Astrocyte of the hippocampus (primary cell): ENCODE measurements around the gene ADK.
"Not testable (repeated sequence)": the region's sequence is repeated elsewhere in the genome, so short reads cannot be mapped to it uniquely, and the experiment has no call there.

Experiments used
- DNase-seq: peaks from one replicate; pipeline ENCODE4 v3.0.0; 2011; ENCODE audit warnings: low read depth, low spot score

Gene ADK

GRCh38 chr10:74347522-74347921 is 196.5 kb downstream of the ADK start:
- no peak for DNase-seq

- DNase-seq: not testable (repeated sequence)
These were observed 202.0 kb downstream of the ADK start for GRCh38 chr10:74353021-74353420.

GRCh38 chr10:74361678-74362077 is 210.7 kb downstream of the ADK start:
- no peak for DNase-seq

GRCh38 chr10:74363727-74364126 is 212.7 kb downstream of the ADK start:
- no peak for DNase-seq

GRCh38 chr10:74365109-74365508 is 214.1 kb downstream of the ADK start:
- no peak for DNase-seq

- peak; percentile 89 for DNase-seq
These were observed 220.7 kb downstream of the ADK start for GRCh38 chr10:74371696-74372095.

- no peak for DNase-seq
These were observed 222.0 kb downstream of the ADK start for GRCh38 chr10:74373059-74373458.

- peak; percentile 66 for DNase-seq
These were observed 226.5 kb downstream of the ADK start for GRCh38 chr10:74377476-74377875.

GRCh38 chr10:74379474-74379873 is 228.5 kb downstream of the ADK start:
- DNase-seq: no peak

GRCh38 chr10:74380795-74381194 is 229.8 kb downstream of the ADK start:
- DNase-seq: no peak

GRCh38 chr10:74381291-74381853 is 230.4 kb downstream of the ADK start:
- no peak for DNase-seq

- DNase-seq: no peak
These were observed 231.6 kb downstream of the ADK start for GRCh38 chr10:74382663-74383062.

GRCh38 chr10:74383642-74384041 is 232.6 kb downstream of the ADK start:
- no peak for DNase-seq

GRCh38 chr10:74384615-74385183 is 233.7 kb downstream of the ADK start:
- no peak for DNase-seq

GRCh38 chr10:74388801-74389200 is 237.8 kb downstream of the ADK start:
- no peak for DNase-seq

- DNase-seq: no peak
These were observed 240.8 kb downstream of the ADK start for GRCh38 chr10:74391786-74392185.

- no peak for DNase-seq
These were observed 243.5 kb downstream of the ADK start for GRCh38 chr10:74394416-74394969.

- no peak for DNase-seq
These were observed 249.2 kb downstream of the ADK start for GRCh38 chr10:74400186-74400585.

GRCh38 chr10:74406006-74406405 is 255.0 kb downstream of the ADK start:
- DNase-seq: no peak

GRCh38 chr10:74415146-74415839 is 264.3 kb downstream of the ADK start:
- no peak for DNase-seq

- no peak for DNase-seq
These were observed 266.4 kb downstream of the ADK start for GRCh38 chr10:74417397-74417796.

- peak; percentile 87 for DNase-seq
These were observed 267.4 kb downstream of the ADK start for GRCh38 chr10:74418285-74418872.
